Measurements from ENCODE around the gene DDX25.

GRCh38 chr11:125918140-125918840, 14.0 kb downstream of the DDX25 start:
- peak in 1 of 3 experiments; percentile 27; a peak in 2 of 6 replicates for TF ChIP-seq CTCF (IDR thresholded peaks at IDR 0.05 in 2 of 3, conservative IDR thresholded peaks at IDR 0.05 in 1 of 3; ENCODE audit: borderline replicate concordance in 1 of 3, insufficient read depth in 1 of 3, low read depth in 2 of 3, low read length in 2 of 3)
- no peak for TF ChIP-seq ZBTB33 (IDR thresholded peaks at IDR 0.05; ENCODE audit: extremely low read depth, insufficient replicate concordance, low read length)
- TF ChIP-seq POLR2A (IDR thresholded peaks at IDR 0.05; ENCODE audit: borderline replicate concordance, extremely low read depth, insufficient read depth, insufficient read length) = no peak
- TF ChIP-seq EZH2 (IDR thresholded peaks at IDR 0.05) = no peak
